Islet precursor cell (in vitro differentiated cells): ENCODE results near the gene ARTN.

ENCODE experiments used
- DNase-seq: peaks from one replicate; pipeline ENCODE4 v3.0.0-alpha.2; 2018

Gene ARTN

DNA sequence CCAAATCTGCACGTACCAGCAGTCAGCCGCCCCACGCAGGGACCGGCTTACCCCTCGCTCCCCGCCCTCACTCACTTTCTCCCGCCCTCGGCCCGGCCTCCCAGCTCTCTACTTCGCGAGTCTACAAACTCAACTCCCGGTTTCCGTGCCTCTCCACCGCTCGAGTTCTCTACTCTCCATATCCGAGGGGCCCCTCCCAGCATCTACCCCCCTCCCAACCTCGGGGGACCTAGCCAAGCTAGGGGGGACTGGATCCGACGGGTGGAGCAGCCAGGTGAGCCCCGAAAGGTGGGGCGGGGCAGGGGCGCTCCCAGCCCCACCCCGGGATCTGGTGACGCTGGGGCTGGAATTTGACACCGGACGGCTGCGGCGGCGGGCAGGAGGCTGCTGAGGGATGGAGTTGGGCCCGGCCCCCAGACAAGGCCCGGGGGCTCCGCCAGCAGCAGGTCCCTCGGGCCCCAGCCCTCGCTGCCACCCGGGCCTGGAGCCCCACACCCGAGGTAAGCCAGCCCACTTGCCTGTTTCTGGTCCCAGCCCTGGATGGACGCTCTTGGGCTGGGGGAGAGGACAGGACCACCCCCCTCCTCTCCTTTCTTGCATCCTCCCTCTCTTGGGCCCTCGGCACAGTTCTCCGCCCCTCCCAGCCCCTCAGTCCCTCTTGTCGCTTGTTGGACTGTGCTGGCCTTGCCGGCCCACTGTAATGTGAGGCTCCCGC lies at the start of gene ARTN:
ARTN (plus strand) TSS at position 416 of the 715 bp plus-strand sequence. CDS start 1,856 bp downstream, outside the sequence.
- peak; percentile 82 for DNase-seq

- peak; percentile 77 for DNase-seq
Observed at GRCh38 chr1:43885279-43885801, 48.3 kb upstream of the ARTN start.

GRCh38 chr1:43887748-43888147 lies 45.9 kb upstream of the ARTN start:
- DNase-seq = peak; percentile 66

- DNase-seq = no peak
Observed at GRCh38 chr1:43890815-43891214, 42.8 kb upstream of the ARTN start.

- no peak for DNase-seq
Observed at GRCh38 chr1:43893006-43893405, 40.6 kb upstream of the ARTN start.

DNA sequence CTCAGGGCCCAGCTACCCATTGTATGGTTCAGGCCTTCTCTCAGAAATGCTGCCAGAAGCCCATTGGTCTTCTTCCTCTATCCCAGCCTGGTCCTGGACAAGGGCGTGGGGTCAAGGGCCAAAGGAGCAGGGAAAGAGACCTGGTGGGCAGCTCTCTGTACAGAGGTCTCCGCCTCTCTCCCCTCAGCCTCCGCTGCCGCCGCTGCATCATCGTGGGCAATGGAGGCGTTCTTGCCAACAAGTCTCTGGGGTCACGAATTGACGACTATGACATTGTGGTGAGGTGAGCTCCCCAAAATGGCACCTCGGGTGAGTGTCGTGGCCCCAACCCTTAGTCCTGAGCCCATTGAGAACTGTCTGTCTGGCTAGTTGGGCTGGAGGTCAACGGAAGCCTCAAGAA lies 34.6 kb upstream of the ARTN start:
- peak; percentile 35 for DNase-seq

DNA sequence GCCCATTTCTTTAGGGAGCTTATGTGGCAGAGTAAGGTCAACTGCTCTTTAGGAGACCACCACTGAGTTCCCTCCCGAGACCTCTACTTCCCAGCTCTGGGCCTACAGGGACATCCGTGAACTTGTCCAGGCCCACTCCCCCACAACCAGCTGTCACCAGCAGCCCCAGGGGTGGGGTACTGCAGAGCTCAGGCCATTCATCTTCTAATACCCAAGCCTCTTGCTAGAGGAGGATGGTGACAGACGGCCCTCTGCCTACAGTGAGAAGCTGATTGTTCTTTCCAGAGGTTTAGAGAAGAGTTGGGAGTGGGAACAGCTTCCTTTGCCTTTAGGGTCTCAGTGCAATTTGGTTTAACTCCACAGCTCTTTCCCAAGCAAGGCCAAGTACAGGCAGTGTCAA lies 33.2 kb upstream of the ARTN start:
- no peak for DNase-seq

- no peak for DNase-seq
Observed at GRCh38 chr1:43901196-43901961, 32.2 kb upstream of the ARTN start.

GRCh38 chr1:43902058-43902831 lies 31.4 kb upstream of the ARTN start:
- no peak for DNase-seq

DNA sequence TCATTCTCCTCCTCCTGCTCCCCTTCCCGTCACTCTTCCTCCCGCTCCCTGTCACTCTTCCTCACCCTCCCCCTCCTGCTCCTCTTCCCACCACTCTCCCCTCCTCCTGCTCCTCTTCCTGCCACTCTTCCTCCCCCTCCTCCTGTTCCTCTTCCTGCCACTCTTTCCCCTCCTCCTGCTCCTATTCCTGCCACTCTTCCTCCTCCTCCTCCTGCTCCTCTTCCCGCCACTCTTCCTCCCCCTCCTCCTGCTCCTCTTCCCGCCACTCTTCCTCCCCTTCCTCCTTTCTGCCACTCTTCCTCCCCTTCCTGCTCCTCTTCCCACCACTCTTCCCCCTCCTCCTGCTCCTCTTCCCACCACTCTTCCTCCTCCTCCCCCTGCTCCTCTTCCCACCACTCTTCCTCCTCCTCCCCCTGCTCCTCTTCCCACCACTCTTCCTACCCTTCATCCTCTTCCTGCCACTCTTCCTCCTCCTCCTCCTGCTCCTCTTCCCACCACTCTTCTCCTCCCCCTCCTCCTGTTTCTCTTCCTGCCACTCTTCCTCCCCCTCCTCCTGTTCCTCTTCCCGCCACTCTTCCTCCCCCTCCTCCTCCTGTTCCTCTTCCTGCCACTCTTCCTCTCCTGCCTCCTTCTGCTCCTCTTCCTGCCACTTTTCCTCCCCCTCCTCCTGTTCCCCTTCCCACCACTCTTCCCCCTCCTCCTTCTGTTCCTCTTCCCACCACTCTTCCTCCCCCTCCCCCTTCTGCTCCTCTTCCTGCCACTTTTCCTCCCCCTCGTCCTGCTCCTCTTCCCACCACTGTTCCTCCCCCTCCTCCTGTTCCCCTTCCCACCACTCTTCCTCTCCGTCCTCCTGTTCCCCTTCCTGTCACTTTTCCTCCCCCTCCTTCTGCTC lies 28.7 kb upstream of the ARTN start:
- peak; percentile 14 for DNase-seq

DNA sequence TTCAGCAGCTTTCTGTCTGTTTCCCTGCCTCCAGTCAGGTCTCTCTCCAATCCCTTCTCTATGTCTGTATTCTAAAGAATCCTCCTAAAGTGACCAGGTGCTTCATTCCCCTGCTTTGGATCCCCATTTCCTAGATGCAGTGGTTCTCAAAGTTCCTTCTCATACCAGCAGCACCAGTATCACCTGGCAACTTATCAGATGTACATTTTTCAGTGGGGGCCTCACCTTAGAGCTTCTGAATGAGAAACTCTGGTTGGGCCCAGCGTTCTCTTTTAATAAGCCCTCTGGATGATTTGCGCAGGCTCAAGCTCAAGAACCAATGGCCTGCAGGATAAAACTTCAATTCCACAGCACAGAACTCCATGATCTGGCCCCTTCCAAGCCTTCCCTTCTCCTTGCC lies 25.4 kb upstream of the ARTN start:
- no peak for DNase-seq

- DNase-seq = no peak
Observed at GRCh38 chr1:43908858-43909257, 24.7 kb upstream of the ARTN start.

DNA sequence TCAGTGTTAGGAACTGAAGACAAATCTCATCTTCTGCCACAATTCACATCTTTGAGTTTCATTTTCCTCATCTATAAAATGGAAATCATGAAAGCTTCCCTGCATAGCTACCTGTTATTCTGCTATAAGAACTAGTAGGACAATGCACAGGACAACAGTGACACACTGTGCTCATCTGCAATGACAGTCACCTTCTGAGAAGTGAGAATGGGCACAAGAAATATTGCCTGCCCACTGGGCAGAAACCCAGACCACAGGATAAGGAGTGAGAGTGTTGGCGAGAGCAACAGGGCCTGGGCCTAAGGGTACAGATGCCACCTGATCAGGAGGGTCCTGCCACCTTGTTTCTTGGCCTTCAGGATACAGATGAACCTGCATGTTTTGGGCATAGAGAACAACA lies 23.3 kb upstream of the ARTN start:
- DNase-seq = no peak

DNA sequence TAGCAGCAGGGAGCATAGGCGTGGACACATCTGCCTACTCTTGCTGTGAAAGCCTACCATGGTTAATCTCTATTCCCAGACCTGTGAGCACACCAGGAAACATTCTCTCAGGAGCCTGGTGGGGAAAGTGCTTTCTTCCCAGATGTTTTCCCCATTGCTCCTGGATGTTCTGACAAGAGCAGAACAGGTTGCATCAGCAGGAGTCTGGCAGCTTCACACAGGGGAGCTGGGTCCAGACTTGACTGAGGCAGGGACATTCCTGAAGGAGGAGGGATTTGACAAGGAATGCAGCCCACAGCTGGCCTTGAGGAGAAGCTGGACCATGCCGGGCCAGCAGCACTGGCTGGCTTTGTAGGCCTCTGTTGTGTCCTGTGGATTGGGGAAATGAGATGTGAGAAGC lies 21.0 kb upstream of the ARTN start:
- DNase-seq = peak; percentile 96

DNA sequence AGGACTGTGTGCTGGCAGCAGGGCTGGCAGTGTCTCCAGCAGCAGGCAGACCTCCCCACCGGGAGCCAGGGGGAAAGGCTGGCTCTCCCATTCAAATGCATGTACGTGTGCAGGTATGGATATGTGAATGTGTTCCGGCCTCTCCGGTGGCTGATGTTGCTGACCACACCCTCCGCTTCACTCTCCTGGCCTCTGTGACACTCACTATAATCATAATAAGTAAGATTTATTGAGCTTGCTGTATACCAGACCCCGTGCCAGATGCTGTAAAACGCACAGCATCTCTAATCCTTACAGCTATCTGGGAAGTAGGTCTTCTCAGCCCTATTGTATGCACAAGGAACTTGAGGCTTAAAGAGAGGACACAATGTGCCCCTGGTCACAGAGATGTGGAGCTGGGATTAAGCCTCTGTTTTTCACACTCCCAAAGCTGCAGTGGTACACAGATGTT lies 20.5 kb upstream of the ARTN start:
- no peak for DNase-seq

- DNase-seq = peak; percentile 43
Observed at GRCh38 chr1:43913666-43914360, 19.8 kb upstream of the ARTN start.

GRCh38 chr1:43914576-43915525 lies 18.8 kb upstream of the ARTN start:
- no peak for DNase-seq

- no peak for DNase-seq
Observed at GRCh38 chr1:43919906-43920305, 13.7 kb upstream of the ARTN start.

DNA sequence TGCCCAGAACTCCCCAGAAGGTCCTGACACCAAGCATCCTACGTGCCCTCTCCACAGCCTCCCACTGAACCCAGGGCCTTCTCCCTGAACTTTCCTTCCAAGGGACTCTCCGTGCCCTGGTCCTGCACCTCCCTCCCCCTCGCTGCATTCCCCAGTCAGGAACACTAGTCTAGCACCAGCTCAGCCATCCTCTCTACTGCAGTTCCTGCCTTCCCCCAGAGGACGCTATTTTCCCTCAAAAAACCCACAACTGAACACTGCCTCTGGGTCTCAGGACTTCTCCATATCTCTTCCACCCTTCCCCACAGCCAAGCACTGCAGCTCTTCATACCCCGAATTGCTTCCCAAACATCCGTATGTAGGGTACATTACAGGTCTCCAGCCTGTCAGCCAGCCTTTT lies 12.6 kb upstream of the ARTN start:
- no peak for DNase-seq

GRCh38 chr1:43924516-43924915 lies 9.1 kb upstream of the ARTN start:
- DNase-seq = no peak
